ENCODE results near the gene PTDSS2.

Gene PTDSS2

GRCh38 chr11:428295-428694 lies 21.8 kb upstream of the PTDSS2 start:
- no peak for TF ChIP-seq CTCF (IDR thresholded peaks at IDR 0.05; ENCODE audit: control insufficient read depth, extremely low read depth, insufficient read depth)
- no peak for DNase-seq (ENCODE audit: low read depth)

GRCh38 chr11:429391-429790 lies 20.7 kb upstream of the PTDSS2 start:
- DNase-seq (ENCODE audit: low read depth) = no peak
- no peak for TF ChIP-seq CTCF (IDR thresholded peaks at IDR 0.05; ENCODE audit: control insufficient read depth, extremely low read depth, insufficient read depth)

More at GRCh38 chr11:428295-428694, 21.8 kb upstream of the PTDSS2 start:
- H3K4me3 ChIP-seq (ENCODE audit: low read depth, low read length) = no peak overlapping the region

GRCh38 chr11:429931-430456 lies 20.1 kb upstream of the PTDSS2 start:
- DNase-seq (ENCODE audit: low read depth) = no peak
- H3K4me3 ChIP-seq (ENCODE audit: low read depth, low read length) = no peak overlapping the region
- no peak for TF ChIP-seq CTCF (IDR thresholded peaks at IDR 0.05; ENCODE audit: control insufficient read depth, extremely low read depth, insufficient read depth)

More at GRCh38 chr11:429391-429790, 20.7 kb upstream of the PTDSS2 start:
- H3K4me3 ChIP-seq (ENCODE audit: low read depth, low read length) = no peak overlapping the region

GRCh38 chr11:431921-432320 lies 18.2 kb upstream of the PTDSS2 start:
- DNase-seq (ENCODE audit: low read depth) = no peak

GRCh38 chr11:432501-433100 lies 17.5 kb upstream of the PTDSS2 start:
- TF ChIP-seq CTCF (IDR thresholded peaks at IDR 0.05; ENCODE audit: control insufficient read depth, extremely low read depth, insufficient read depth) = no peak
- H3K4me3 ChIP-seq (ENCODE audit: low read depth, low read length) = no peak overlapping the region
- DNase-seq (ENCODE audit: low read depth) = no peak

More at GRCh38 chr11:431921-432320, 18.2 kb upstream of the PTDSS2 start:
- no peak for TF ChIP-seq CTCF (IDR thresholded peaks at IDR 0.05; ENCODE audit: control insufficient read depth, extremely low read depth, insufficient read depth)
- H3K4me3 ChIP-seq (ENCODE audit: low read depth, low read length) = no peak overlapping the region

GRCh38 chr11:433111-433510 lies 17.0 kb upstream of the PTDSS2 start:
- no peak for TF ChIP-seq CTCF (IDR thresholded peaks at IDR 0.05; ENCODE audit: control insufficient read depth, extremely low read depth, insufficient read depth)
- no peak for DNase-seq (ENCODE audit: low read depth)
- H3K4me3 ChIP-seq (ENCODE audit: low read depth, low read length) = no peak overlapping the region

GRCh38 chr11:433641-434040 lies 16.4 kb upstream of the PTDSS2 start:
- no peak overlapping the region for H3K4me3 ChIP-seq (ENCODE audit: low read depth, low read length)
- no peak for DNase-seq (ENCODE audit: low read depth)
- no peak for TF ChIP-seq CTCF (IDR thresholded peaks at IDR 0.05; ENCODE audit: control insufficient read depth, extremely low read depth, insufficient read depth)
